Activated B cell treated with CpG ODN at 0.5 μM for 24 hours (primary cell): ENCODE results near the gene EMC8. TPM values are rescaled to one million over a fixed set of nuclear protein-coding genes. Genes with fewer than 3 reads are reported as not detected.

Experiments used
- ATAC-seq: fragments of 200-7000 bp; cut with Tn5 transposase; one replicate; pipeline ENCODE4 v1.10.0; 2021; ENCODE audit warnings: low read depth, mild to moderate bottlenecking, moderate library complexity
- CTCF ChIA-PET: fragments of 350-600 bp; sonication (Branson Sonifier 250); formaldehyde crosslinking; loops from one replicate; lab custom pipeline; 2021; ENCODE audit warnings: antibody characterized with exemption; lab: Charles Lee
- POLR2A ChIA-PET: fragments of 350-600 bp; sonication (Branson Sonifier 250); formaldehyde crosslinking; loops from one replicate; lab custom pipeline; 2021; ENCODE audit warnings: antibody characterized with exemption; lab: Charles Lee
- DNase-seq: peaks from one replicate; pipeline ENCODE4 v3.0.0; 2022
- H3K27ac Mint-ChIP-seq: one replicate; pipeline ENCODE4 v1.8.0; 2020; ENCODE audit warnings: mixed read lengths
- H3K27me3 Mint-ChIP-seq: one replicate; pipeline ENCODE4 v1.8.0; 2021; ENCODE audit warnings: mixed read lengths
- H3K36me3 Mint-ChIP-seq: one replicate; pipeline ENCODE4 v1.8.0; 2021; ENCODE audit warnings: low read depth, mixed read lengths
- H3K4me1 Mint-ChIP-seq: one replicate; pipeline ENCODE4 v1.8.0; 2021; ENCODE audit warnings: mixed read lengths
- H3K4me3 Mint-ChIP-seq: one replicate; pipeline ENCODE4 v1.8.0; 2020; ENCODE audit warnings: mild to moderate bottlenecking, mixed read lengths
- H3K9me3 Mint-ChIP-seq: one replicate; pipeline ENCODE4 v1.8.0; 2020; ENCODE audit warnings: mixed read lengths
- CTCF ChIP-seq: fragments of 200-600 bp; IDR thresholded peaks from one replicate; pipeline ENCODE4 v1.8.0; 2022; ENCODE audit warnings: antibody characterized with exemption, mild to moderate bottlenecking
- intact Hi-C: fragments of 100-400 bp; cut with micrococcal nuclease; formaldehyde crosslinking; loops from one replicate; pipeline ENCODE4 v1.15.1; 2024
- total RNA-seq: library from RNA; stranded (reverse); gene quantifications from 2 replicates; pipeline ENCODE4 v1.2.3, GENCODE V29; 2022

Gene EMC8
- total RNA-seq, 1 donor from 2014 or later, result 27.8 TPM

- POLR2A ChIA-PET, result interaction anchor here (1.0 to 6.7 kb wide), 2 partner anchors 65 to 75 kb away, joined by 3 to 66 read pairs; partner anchors contain the start of gene IRF8
- peaks cover 38% of the 10 kb centered on the region for H3K4me1 Mint-ChIP-seq
- peak overlapping the region; percentile 4 for H3K27ac Mint-ChIP-seq
- H3K27me3 Mint-ChIP-seq, result no peaks in the 10 kb centered on the region
- CTCF ChIA-PET, result interaction anchor here (4.6 kb wide), 1 partner anchor 14 kb away, joined by 14 read pairs; no protein-coding TSS in a partner anchor
- no peaks in the 10 kb centered on the region for H3K36me3 Mint-ChIP-seq
- TF ChIP-seq CTCF, result no peak
- intact Hi-C loops, result no loop called here
- H3K9me3 Mint-ChIP-seq, result no peaks in the 10 kb centered on the region
- H3K4me3 Mint-ChIP-seq, result no peak overlapping the region
- DNase-seq (no peak), ATAC-seq (no peak)
Observed at GRCh38 chr16:85835227-85835751, 35.9 kb upstream of the EMC8 start.

- H3K36me3 Mint-ChIP-seq, result no peaks in the 10 kb centered on the region
- intact Hi-C loops, result no loop called here
- TF ChIP-seq CTCF, result no peak
- ATAC-seq (no peak), DNase-seq (no peak)
- CTCF ChIA-PET, result interaction anchor here (4.6 kb wide), 1 partner anchor 13 kb away, joined by 14 read pairs; no protein-coding TSS in a partner anchor
- peak overlapping the region; percentile 4 for H3K27ac Mint-ChIP-seq
- POLR2A ChIA-PET, result interaction anchor here (0.9 to 6.7 kb wide), 3 partner anchors 10 to 75 kb away, joined by 3 to 66 read pairs (median 14); partner anchors contain the start of gene IRF8
- no peaks in the 10 kb centered on the region for H3K9me3 Mint-ChIP-seq
- no peaks in the 10 kb centered on the region for H3K27me3 Mint-ChIP-seq
- H3K4me1 Mint-ChIP-seq, result peaks cover 42% of the 10 kb centered on the region
- H3K4me3 Mint-ChIP-seq, result no peak overlapping the region
Observed at GRCh38 chr16:85834741-85835140, 35.4 kb upstream of the EMC8 start.

GRCh38 chr16:85833219-85833920 lies 34.0 kb upstream of the EMC8 start:
- intact Hi-C loops, result loop anchor here (2.0 kb wide), 1 partner anchor 77 kb away; no protein-coding TSS in a partner anchor
- peaks cover 4% of the 10 kb centered on the region for H3K9me3 Mint-ChIP-seq
- DNase-seq (no peak), ATAC-seq (no peak)
- peaks cover 52% of the 10 kb centered on the region for H3K4me1 Mint-ChIP-seq
- peak overlapping the region; percentile 91 for H3K27ac Mint-ChIP-seq
- POLR2A ChIA-PET, result interaction anchor here (0.8 to 6.7 kb wide), 9 partner anchors 9 to 80 kb away, joined by 3 to 66 read pairs (median 7); partner anchors contain the start of gene IRF8
- CTCF ChIA-PET, result interaction anchor here (1.6 to 4.4 kb wide), 4 partner anchors 12 to 154 kb away, joined by 4 to 49 read pairs (median 12); no protein-coding TSS in a partner anchor
- H3K4me3 Mint-ChIP-seq, result peak overlapping the region; percentile 78
- H3K36me3 Mint-ChIP-seq, result no peaks in the 10 kb centered on the region
- TF ChIP-seq CTCF, result no peak
- no peaks in the 10 kb centered on the region for H3K27me3 Mint-ChIP-seq

- ATAC-seq (peak; percentile 97), DNase-seq (peak; percentile 75)
- ChIA-PET CTCF (interaction anchor here (0.6 to 4.4 kb wide), 7 partner anchors 12 to 1202 kb away, joined by 3 to 49 read pairs (median 4); no protein-coding TSS in a partner anchor), POLR2A (interaction anchor here (0.7 to 6.7 kb wide), 19 partner anchors 9 to 158 kb away, joined by 3 to 66 read pairs (median 4); partner anchors contain the start of gene IRF8)
- Mint-ChIP-seq H3K4me1 (peaks cover 52% of the 10 kb centered on the region), H3K4me3 (peak overlapping the region; percentile 78), H3K9me3 (peaks cover 4% of the 10 kb centered on the region), H3K27ac (peak overlapping the region; percentile 91), H3K36me3 (no peaks in the 10 kb centered on the region), H3K27me3 (no peaks in the 10 kb centered on the region)
- no peak for TF ChIP-seq CTCF
- intact Hi-C loops, result loop anchor here (1.0 to 2.0 kb wide), 7 partner anchors 11 to 115 kb away; partner anchors contain the start of gene IRF8
Observed at GRCh38 chr16:85832570-85833218, 33.4 kb upstream of the EMC8 start.
